GM12878 (cell line): ENCODE results near the gene TMED6.

Source experiments
- BRCA1 ChIP-seq: IDR thresholded peaks from 2 replicates; pipeline ENCODE4 v1.6.1; 2011; ENCODE audit warnings: low read depth, low read length, improper control_type of control experiment
- EZH2 ChIP-seq: IDR thresholded peaks from 2 replicates; pipeline ENCODE4 v1.6.1; 2012; ENCODE audit warnings: low read depth, mild to moderate bottlenecking, control low read depth, inconsistent platforms, low read length, borderline replicate concordance; ENCODE audit not compliant: control insufficient read depth
- GABPA ChIP-seq: IDR thresholded peaks from 2 replicates; pipeline ENCODE4 v1.6.1; 2014; ENCODE audit warnings: antibody characterized with exemption, low read depth, mild to moderate bottlenecking, inconsistent platforms
- JUND ChIP-seq: IDR thresholded peaks from 2 replicates; pipeline ENCODE4 v1.6.1; 2012; ENCODE audit warnings: low read depth, mild to moderate bottlenecking, low read length, improper control_type of control experiment, moderate library complexity
- MTA3 ChIP-seq: IDR thresholded peaks from 2 replicates; pipeline ENCODE4 v1.6.1; 2012; ENCODE audit warnings: low read length, inconsistent platforms, borderline replicate concordance
- MXI1 ChIP-seq: fragments of 150-350 bp; IDR thresholded peaks from 2 replicates; pipeline ENCODE4 v1.6.1; 2011; ENCODE audit warnings: low read depth, mild to moderate bottlenecking, inconsistent platforms, low read length, improper control_type of control experiment
- PAX8 ChIP-seq: fragments of 450-650 bp; IDR thresholded peaks from 2 replicates; pipeline ENCODE4 v1.6.1; 2017; ENCODE audit warnings: mild to moderate bottlenecking, moderate library complexity
- POLR2AphosphoS5 ChIP-seq: IDR thresholded peaks from 2 replicates; pipeline ENCODE4 v1.6.1; 2011; ENCODE audit warnings: mild to moderate bottlenecking, low read length, inconsistent platforms
- SIN3A ChIP-seq: IDR thresholded peaks from 2 replicates; pipeline ENCODE4 v1.6.1; 2012; ENCODE audit warnings: low read depth, low read length, improper control_type of control experiment
- TF ChIP-seq, protein P1 (sequence below), 3 experiments: IDR thresholded peaks in 2 of 3; conservative IDR thresholded peaks in 1 of 3; 2 replicates each; pipeline ENCODE4 v1.5.1; 2011; ENCODE audit warnings: low read depth in 3 of 3, low read length in 3 of 3, mild to moderate bottlenecking in 3 of 3, control low read depth in 2 of 3, moderate library complexity in 2 of 3, inconsistent platforms in 1 of 3, mixed read lengths in 1 of 3; ENCODE audit not compliant: control insufficient read depth in 2 of 3, insufficient read depth in 1 of 3; ENCODE audit errors: extremely low read depth in 1 of 3

DNA sequence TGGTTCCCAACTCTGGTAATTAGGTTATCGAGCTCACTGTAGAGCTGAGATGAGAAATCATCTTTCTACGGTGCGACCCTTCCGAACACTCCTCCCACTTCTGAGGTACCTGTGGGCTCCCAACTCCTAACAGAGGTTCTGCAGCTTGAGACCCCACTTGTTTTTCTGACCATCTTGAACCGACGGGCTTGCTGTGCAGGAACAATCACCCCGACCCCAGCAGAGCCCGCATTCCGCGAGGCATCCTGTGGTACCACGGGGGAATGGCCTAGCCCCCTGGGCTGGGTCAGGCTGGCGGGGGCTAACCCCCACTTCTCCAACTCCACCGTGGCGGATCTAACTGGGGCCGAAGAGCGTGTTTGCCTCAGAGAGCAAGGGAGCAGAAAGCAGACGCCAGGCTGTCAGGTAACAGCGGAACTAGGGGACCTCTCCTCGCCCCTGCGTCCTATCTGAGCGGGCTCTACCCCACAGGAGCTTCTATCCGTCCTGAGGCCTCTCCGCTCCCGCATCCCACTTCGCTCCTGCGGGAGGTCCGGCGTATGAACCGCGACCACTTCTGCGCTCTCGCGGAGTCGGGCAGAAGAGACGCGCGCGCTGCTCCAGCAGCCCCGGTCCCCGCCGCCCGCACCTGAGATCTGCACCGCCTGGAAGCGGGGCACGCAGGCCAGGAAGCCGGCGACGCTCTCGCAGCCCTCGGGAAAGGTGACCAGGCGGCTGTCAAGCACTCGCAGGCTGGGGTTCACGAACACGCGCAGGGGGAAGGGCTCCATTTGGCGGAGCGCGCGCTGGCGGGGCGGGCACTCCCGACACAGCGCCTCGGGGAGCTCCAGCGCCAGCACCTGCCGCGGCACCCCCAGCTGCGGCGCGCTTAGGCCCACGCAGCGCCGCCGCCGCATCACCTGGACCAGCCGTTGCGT is 22.0 kb downstream of the TMED6 start:
- TF ChIP-seq, protein P1, sequence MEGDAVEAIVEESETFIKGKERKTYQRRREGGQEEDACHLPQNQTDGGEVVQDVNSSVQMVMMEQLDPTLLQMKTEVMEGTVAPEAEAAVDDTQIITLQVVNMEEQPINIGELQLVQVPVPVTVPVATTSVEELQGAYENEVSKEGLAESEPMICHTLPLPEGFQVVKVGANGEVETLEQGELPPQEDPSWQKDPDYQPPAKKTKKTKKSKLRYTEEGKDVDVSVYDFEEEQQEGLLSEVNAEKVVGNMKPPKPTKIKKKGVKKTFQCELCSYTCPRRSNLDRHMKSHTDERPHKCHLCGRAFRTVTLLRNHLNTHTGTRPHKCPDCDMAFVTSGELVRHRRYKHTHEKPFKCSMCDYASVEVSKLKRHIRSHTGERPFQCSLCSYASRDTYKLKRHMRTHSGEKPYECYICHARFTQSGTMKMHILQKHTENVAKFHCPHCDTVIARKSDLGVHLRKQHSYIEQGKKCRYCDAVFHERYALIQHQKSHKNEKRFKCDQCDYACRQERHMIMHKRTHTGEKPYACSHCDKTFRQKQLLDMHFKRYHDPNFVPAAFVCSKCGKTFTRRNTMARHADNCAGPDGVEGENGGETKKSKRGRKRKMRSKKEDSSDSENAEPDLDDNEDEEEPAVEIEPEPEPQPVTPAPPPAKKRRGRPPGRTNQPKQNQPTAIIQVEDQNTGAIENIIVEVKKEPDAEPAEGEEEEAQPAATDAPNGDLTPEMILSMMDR (IDR thresholded peaks at IDR 0.05 in 2 of 3, conservative IDR thresholded peaks at IDR 0.05 in 1 of 3; ENCODE audit: control insufficient read depth in 2 of 3, extremely low read depth in 1 of 3, insufficient read depth in 1 of 3, low read depth in 3 of 3, low read length in 3 of 3) = no peak
- no peak for TF ChIP-seq BRCA1
- no peak for TF ChIP-seq SIN3A
- no peak for TF ChIP-seq JUND
- TF ChIP-seq MTA3 = no peak
- TF ChIP-seq EZH2 = no peak
- no peak for TF ChIP-seq MXI1
- no peak for TF ChIP-seq PAX8
- TF ChIP-seq POLR2AphosphoS5 = no peak
- no peak for TF ChIP-seq GABPA
